Loucy (cell line): ENCODE results near the gene MTARC1.

Experiments
- H2AFZ ChIP-seq: fragments of 200-600 bp; sonication (generic); 2 replicates; pipeline ENCODE4 v1.6.0; 2016; ENCODE audit warnings: antibody characterized with exemption, mild to moderate bottlenecking, low read length, moderate library complexity
- H3F3A ChIP-seq: fragments of 200-600 bp; 2 replicates; pipeline ENCODE4 v1.6.0; 2016; ENCODE audit warnings: antibody characterized with exemption, low read depth, mild to moderate bottlenecking
- H3K27me3 ChIP-seq: fragments of 200-600 bp; sonication (generic); 2 replicates; pipeline ENCODE4 v1.6.1; 2014; ENCODE audit warnings: low read length, mild to moderate bottlenecking; ENCODE audit not compliant: insufficient read depth, poor library complexity, severe bottlenecking
- H3K36me3 ChIP-seq: fragments of 200-600 bp; sonication (generic); 2 replicates; pipeline ENCODE4 v1.6.1; 2016; ENCODE audit warnings: low read length; ENCODE audit not compliant: insufficient read depth
- H3K4me1 ChIP-seq: fragments of 200-600 bp; sonication (generic); 2 replicates; pipeline ENCODE4 v1.5.1; 2014; ENCODE audit warnings: low read length, mild to moderate bottlenecking; ENCODE audit not compliant: insufficient read depth, poor library complexity, severe bottlenecking
- H3K4me2 ChIP-seq: fragments of 200-600 bp; sonication (generic); 2 replicates; pipeline ENCODE4 v1.6.0; 2014; ENCODE audit warnings: antibody characterized with exemption, low read length, low read depth, mild to moderate bottlenecking; ENCODE audit not compliant: poor library complexity, severe bottlenecking
- H3K4me3 ChIP-seq: fragments of 200-600 bp; sonication (generic); 2 replicates; pipeline ENCODE4 v1.5.1; 2014; ENCODE audit warnings: low read length, mild to moderate bottlenecking, mixed read lengths; ENCODE audit not compliant: poor library complexity, severe bottlenecking
- H3K79me2 ChIP-seq: fragments of 200-600 bp; sonication (generic); 2 replicates; pipeline ENCODE4 v1.6.1; 2014; ENCODE audit warnings: low read length; ENCODE audit not compliant: insufficient read depth
- H3K9ac ChIP-seq: fragments of 200-600 bp; sonication (generic); 2 replicates; pipeline ENCODE4 v1.6.0; 2014; ENCODE audit warnings: mild to moderate bottlenecking, low read depth, low read length, moderate library complexity; ENCODE audit not compliant: poor library complexity, severe bottlenecking
- H3K9me2 ChIP-seq: fragments of 200-600 bp; sonication (generic); replicated peaks from 2 replicates; pipeline ENCODE4 v1.6.1; 2016; ENCODE audit warnings: low read depth, low read length, mixed read lengths
- H3K9me3 ChIP-seq: fragments of 200-600 bp; sonication (generic); 2 replicates; pipeline ENCODE4 v1.6.1; 2014; ENCODE audit warnings: mild to moderate bottlenecking, antibody characterized with exemption, low read length, low read depth; ENCODE audit not compliant: insufficient read depth
- H4K20me1 ChIP-seq: fragments of 200-600 bp; sonication (generic); 2 replicates; pipeline ENCODE4 v1.6.0; 2014; ENCODE audit warnings: antibody characterized with exemption, low read length, mild to moderate bottlenecking; ENCODE audit not compliant: insufficient read depth, poor library complexity, severe bottlenecking
- EZH2phosphoT487 ChIP-seq: fragments of 200-600 bp; IDR thresholded peaks from 2 replicates; pipeline ENCODE4 v1.6.1; 2018; ENCODE audit warnings: antibody characterized with exemption, mild to moderate bottlenecking, moderate library complexity, borderline replicate concordance
- TF ChIP-seq, protein P1 (sequence below): fragments of 200-600 bp; sonication (generic); conservative IDR thresholded peaks from 2 replicates; pipeline ENCODE4 v1.5.1; 2014; ENCODE audit warnings: mild to moderate bottlenecking, antibody characterized with exemption, low read length

The MTARC1 gene

DNA sequence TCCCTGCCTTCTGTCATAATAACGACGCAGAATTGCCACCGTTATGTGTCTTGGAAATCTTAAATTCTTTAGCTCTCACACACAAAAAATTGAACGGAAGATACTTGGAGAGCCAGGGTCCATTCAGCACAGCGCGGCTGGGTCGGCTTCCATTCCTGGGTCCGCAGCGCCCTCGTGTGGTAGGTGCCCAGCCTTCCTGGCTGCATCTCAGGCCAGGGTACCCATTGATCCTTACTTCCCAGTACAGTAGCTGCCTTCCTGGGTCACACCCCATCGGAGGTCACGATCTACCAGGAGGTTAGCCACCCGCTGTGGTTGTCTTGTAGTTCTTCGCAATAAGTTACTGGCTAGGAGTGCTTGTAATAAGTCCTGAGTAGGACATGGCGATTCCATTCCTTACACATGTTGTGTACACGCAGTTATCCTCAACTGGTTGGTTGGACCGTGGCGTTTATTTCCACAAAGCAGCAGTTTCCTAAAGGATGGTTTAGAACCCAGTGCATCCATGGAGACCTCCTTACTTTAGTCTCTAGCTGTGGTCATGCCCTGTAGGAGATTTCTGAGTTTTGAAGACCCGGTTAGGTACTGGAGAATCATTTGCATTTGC lies 9.9 kb upstream of the MTARC1 start:
- no peaks in the 10 kb centered on the region for H3K9me2 ChIP-seq
- H3K36me3 ChIP-seq, result no peaks in the 10 kb centered on the region
- no peaks in the 10 kb centered on the region for H4K20me1 ChIP-seq
- no peaks in the 10 kb centered on the region for H3F3A ChIP-seq
- no peak overlapping the region for H3K9ac ChIP-seq
- H2AFZ ChIP-seq, result peak overlapping the region; percentile 16; the same call in 1 of the 2 replicates
- no peaks in the 10 kb centered on the region for H3K9me3 ChIP-seq
- H3K4me1 ChIP-seq, result no peaks in the 10 kb centered on the region
- H3K4me3 ChIP-seq, result no peak overlapping the region
- no peak for TF ChIP-seq EZH2phosphoT487
- TF ChIP-seq, protein P1, sequence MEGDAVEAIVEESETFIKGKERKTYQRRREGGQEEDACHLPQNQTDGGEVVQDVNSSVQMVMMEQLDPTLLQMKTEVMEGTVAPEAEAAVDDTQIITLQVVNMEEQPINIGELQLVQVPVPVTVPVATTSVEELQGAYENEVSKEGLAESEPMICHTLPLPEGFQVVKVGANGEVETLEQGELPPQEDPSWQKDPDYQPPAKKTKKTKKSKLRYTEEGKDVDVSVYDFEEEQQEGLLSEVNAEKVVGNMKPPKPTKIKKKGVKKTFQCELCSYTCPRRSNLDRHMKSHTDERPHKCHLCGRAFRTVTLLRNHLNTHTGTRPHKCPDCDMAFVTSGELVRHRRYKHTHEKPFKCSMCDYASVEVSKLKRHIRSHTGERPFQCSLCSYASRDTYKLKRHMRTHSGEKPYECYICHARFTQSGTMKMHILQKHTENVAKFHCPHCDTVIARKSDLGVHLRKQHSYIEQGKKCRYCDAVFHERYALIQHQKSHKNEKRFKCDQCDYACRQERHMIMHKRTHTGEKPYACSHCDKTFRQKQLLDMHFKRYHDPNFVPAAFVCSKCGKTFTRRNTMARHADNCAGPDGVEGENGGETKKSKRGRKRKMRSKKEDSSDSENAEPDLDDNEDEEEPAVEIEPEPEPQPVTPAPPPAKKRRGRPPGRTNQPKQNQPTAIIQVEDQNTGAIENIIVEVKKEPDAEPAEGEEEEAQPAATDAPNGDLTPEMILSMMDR, result peak; percentile 98
- no peak overlapping the region for H3K4me2 ChIP-seq
- no peaks in the 10 kb centered on the region for H3K79me2 ChIP-seq
- H3K27me3 ChIP-seq, result no peaks in the 10 kb centered on the region

DNA sequence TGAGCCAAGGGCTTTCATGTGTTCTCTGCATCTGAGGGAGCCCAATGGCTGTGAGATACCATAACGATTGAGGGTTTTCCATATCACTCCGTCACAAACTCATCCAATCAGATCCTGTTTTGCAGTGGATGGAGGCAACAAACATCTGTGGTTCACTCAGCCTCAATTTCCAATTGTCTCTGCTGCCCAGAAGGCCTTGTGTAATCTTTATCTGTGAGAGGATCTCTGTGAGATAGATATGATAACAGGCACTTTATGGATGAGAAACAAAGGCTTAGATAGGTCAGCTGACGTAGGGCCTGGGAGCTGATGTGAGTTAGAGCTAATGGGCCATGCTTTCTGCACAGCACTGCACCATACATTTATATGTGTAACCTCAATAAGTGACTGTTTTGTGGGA lies 3.3 kb upstream of the MTARC1 start:
- H3K36me3 ChIP-seq, result no peaks in the 10 kb centered on the region
- H2AFZ ChIP-seq, result no peak overlapping the region
- H3K4me3 ChIP-seq, result no peak overlapping the region
- H3K79me2 ChIP-seq, result no peaks in the 10 kb centered on the region
- no peaks in the 10 kb centered on the region for H3K9me2 ChIP-seq
- no peak overlapping the region for H3K4me2 ChIP-seq
- no peaks in the 10 kb centered on the region for H4K20me1 ChIP-seq
- H3K9ac ChIP-seq, result no peak overlapping the region
- no peak for TF ChIP-seq EZH2phosphoT487
- TF ChIP-seq, protein P1, result no peak
- no peaks in the 10 kb centered on the region for H3K9me3 ChIP-seq
- no peaks in the 10 kb centered on the region for H3K27me3 ChIP-seq
- no peaks in the 10 kb centered on the region for H3F3A ChIP-seq
- H3K4me1 ChIP-seq, result no peaks in the 10 kb centered on the region

DNA sequence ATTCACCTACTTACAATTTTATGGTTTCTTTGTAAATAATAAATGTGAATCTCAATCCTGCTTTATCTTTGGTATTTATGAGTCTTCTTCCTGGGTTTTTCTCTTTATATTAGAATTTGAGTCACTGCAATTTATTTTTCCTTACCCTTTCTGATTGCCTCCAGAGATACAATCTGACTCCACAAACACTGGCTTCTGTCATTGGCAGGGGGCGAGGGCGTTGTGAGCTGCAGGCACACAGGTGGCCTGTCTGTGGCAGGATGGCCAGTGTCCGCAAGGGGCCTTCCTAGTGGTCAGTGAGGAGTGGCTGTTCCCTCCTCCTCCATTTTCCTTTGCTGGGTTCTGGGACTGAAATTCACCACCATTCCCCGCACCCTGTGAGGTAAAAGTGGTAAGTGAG lies 2.0 kb upstream of the MTARC1 start:
- no peaks in the 10 kb centered on the region for H3F3A ChIP-seq
- H4K20me1 ChIP-seq, result no peaks in the 10 kb centered on the region

More for the DNA sequence above, 2.0 kb upstream of the MTARC1 start:
- Histone ChIP-seq H3K79me2 (no peaks in the 10 kb centered on the region), H3K4me1 (no peaks in the 10 kb centered on the region), H3K4me2 (no peak overlapping the region), H3K36me3 (no peaks in the 10 kb centered on the region), H2AFZ (no peak overlapping the region), H3K9me2 (no peaks in the 10 kb centered on the region), H3K4me3 (no peak overlapping the region), H3K9ac (no peak overlapping the region), H3K27me3 (no peaks in the 10 kb centered on the region), H3K9me3 (no peaks in the 10 kb centered on the region)
- TF ChIP-seq, protein P1, result no peak
- TF ChIP-seq EZH2phosphoT487, result no peak
